GM19239 (cell line): ENCODE measurements around the gene BMP7.
"Not testable (repeated sequence)": the region's sequence is repeated elsewhere in the genome, so short reads cannot be mapped to it uniquely, and the experiment has no call there.

Experiments
- DNase-seq: peaks from one replicate; pipeline ENCODE4 v3.0.0; 2011; ENCODE audit warnings: low spot score; ENCODE audit not compliant: insufficient read length
- FAIRE-seq: peaks from 2 replicates; lab custom pipeline; 2011; peaks lifted over from hg19 to GRCh38; lab: Jason Lieb, UNC

Gene BMP7

GRCh38 chr20:57198132-57199072 lies 68.0 kb downstream of the BMP7 start:
- no peak for DNase-seq
- FAIRE-seq, result no peak

- no peak for FAIRE-seq
- DNase-seq, result no peak
Observed at GRCh38 chr20:57197352-57198131, 68.9 kb downstream of the BMP7 start.

GRCh38 chr20:57195469-57196100 lies 70.9 kb downstream of the BMP7 start:
- no peak for DNase-seq
- FAIRE-seq, result no peak

GRCh38 chr20:57195023-57195422 lies 71.4 kb downstream of the BMP7 start:
- DNase-seq (no peak), FAIRE-seq (no peak)

GRCh38 chr20:57194154-57194553 lies 72.3 kb downstream of the BMP7 start:
- DNase-seq (no peak), FAIRE-seq (no peak)

GRCh38 chr20:57193094-57193493 lies 73.3 kb downstream of the BMP7 start:
- DNase-seq (no peak), FAIRE-seq (no peak)

GRCh38 chr20:57192311-57192710 lies 74.1 kb downstream of the BMP7 start:
- FAIRE-seq, result no peak
- DNase-seq, result no peak

- not testable (repeated sequence) for FAIRE-seq, DNase-seq
Observed at GRCh38 chr20:57191265-57191638, 75.2 kb downstream of the BMP7 start.

GRCh38 chr20:57190536-57191264 lies 75.7 kb downstream of the BMP7 start:
- no peak for DNase-seq
- FAIRE-seq, result no peak

GRCh38 chr20:57189713-57190112 lies 76.7 kb downstream of the BMP7 start:
- DNase-seq, result no peak
- no peak for FAIRE-seq

GRCh38 chr20:57188576-57189079 lies 77.8 kb downstream of the BMP7 start:
- DNase-seq (no peak), FAIRE-seq (no peak)

GRCh38 chr20:57188056-57188455 lies 78.4 kb downstream of the BMP7 start:
- DNase-seq (no peak), FAIRE-seq (no peak)

- no peak for FAIRE-seq
- no peak for DNase-seq
Observed at GRCh38 chr20:57187068-57187634, 79.3 kb downstream of the BMP7 start.

GRCh38 chr20:57186192-57186591 lies 80.2 kb downstream of the BMP7 start:
- no peak for FAIRE-seq
- no peak for DNase-seq

- DNase-seq, result no peak
- FAIRE-seq, result no peak
Observed at GRCh38 chr20:57185188-57185743, 81.2 kb downstream of the BMP7 start.

- no peak for FAIRE-seq
- DNase-seq, result no peak
Observed at GRCh38 chr20:57183457-57184009, 82.9 kb downstream of the BMP7 start.

GRCh38 chr20:57181639-57182038 lies 84.8 kb downstream of the BMP7 start:
- no peak for FAIRE-seq
- DNase-seq, result no peak

GRCh38 chr20:57180954-57181353 lies 85.5 kb downstream of the BMP7 start:
- no peak for DNase-seq
- FAIRE-seq, result no peak

GRCh38 chr20:57180387-57180786 lies 86.1 kb downstream of the BMP7 start:
- FAIRE-seq, result no peak
- no peak for DNase-seq
